ENCODE data around the gene PTAFR.
A peak's percentile ranks its signal among the peaks of the same experiment; 100 is the strongest.

PTAFR gene

GRCh38 chr1:28190996-28191645, 14.6 kb upstream of the PTAFR start:
- peaks cover 9% of the 10 kb centered on the region for H3K36me3 Mint-ChIP-seq (ENCODE audit: low read depth)
- peaks cover 2% of the 10 kb centered on the region for H3K27me3 Mint-ChIP-seq
- no peak overlapping the region for H3K27ac Mint-ChIP-seq
- H3K4me1 Mint-ChIP-seq: no peaks in the 10 kb centered on the region
- H3K9me3 Mint-ChIP-seq: no peaks in the 10 kb centered on the region
- DNase-seq (no peak), ATAC-seq (no peak)
- no peak overlapping the region for H3K4me3 Mint-ChIP-seq

- Mint-ChIP-seq H3K36me3 (ENCODE audit: low read depth) (peaks cover 8% of the 10 kb centered on the region), H3K4me3 (no peak overlapping the region), H3K27me3 (peaks cover 2% of the 10 kb centered on the region), H3K27ac (no peak overlapping the region), H3K4me1 (no peaks in the 10 kb centered on the region), H3K9me3 (no peaks in the 10 kb centered on the region)
- ATAC-seq: no peak
- no peak for DNase-seq
Measured at GRCh38 chr1:28190337-28190979, 14.0 kb upstream of the PTAFR start.

GRCh38 chr1:28185071-28185470, 8.6 kb upstream of the PTAFR start:
- DNase-seq (no peak), ATAC-seq (no peak)
- no peaks in the 10 kb centered on the region for H3K9me3 Mint-ChIP-seq
- peaks cover 10% of the 10 kb centered on the region for H3K4me1 Mint-ChIP-seq
- peaks cover 1% of the 10 kb centered on the region for H3K36me3 Mint-ChIP-seq (ENCODE audit: low read depth)
- H3K4me3 Mint-ChIP-seq: no peak overlapping the region
- H3K27me3 Mint-ChIP-seq: peaks cover 10% of the 10 kb centered on the region
- no peak overlapping the region for H3K27ac Mint-ChIP-seq

GRCh38 chr1:28180306-28181305, 4.1 kb upstream of the PTAFR start:
- H3K4me1 Mint-ChIP-seq: peaks cover 20% of the 10 kb centered on the region
- H3K4me3 Mint-ChIP-seq: no peak overlapping the region
- no peak overlapping the region for H3K27ac Mint-ChIP-seq
- no peak for DNase-seq
- H3K36me3 Mint-ChIP-seq (ENCODE audit: low read depth): no peaks in the 10 kb centered on the region
- peaks cover 28% of the 10 kb centered on the region for H3K27me3 Mint-ChIP-seq
- H3K9me3 Mint-ChIP-seq: no peaks in the 10 kb centered on the region
- ATAC-seq: no peak

GRCh38 chr1:28178690-28179485, 2.4 kb upstream of the PTAFR start:
- Mint-ChIP-seq H3K4me3 (no peak overlapping the region), H3K27ac (no peak overlapping the region), H3K4me1 (peaks cover 25% of the 10 kb centered on the region), H3K36me3 (ENCODE audit: low read depth) (no peaks in the 10 kb centered on the region), H3K27me3 (peaks cover 31% of the 10 kb centered on the region), H3K9me3 (no peaks in the 10 kb centered on the region)
- ATAC-seq (no peak), DNase-seq (no peak)

- Mint-ChIP-seq H3K27me3 (peaks cover 37% of the 10 kb centered on the region), H3K4me1 (peaks cover 47% of the 10 kb centered on the region), H3K27ac (no peak overlapping the region), H3K9me3 (no peaks in the 10 kb centered on the region), H3K36me3 (ENCODE audit: low read depth) (no peaks in the 10 kb centered on the region), H3K4me3 (no peak overlapping the region)
- ATAC-seq: no peak
- DNase-seq: no peak
Measured at GRCh38 chr1:28175955-28176485, 470 bp downstream of the PTAFR start.

GRCh38 chr1:28173980-28174297, 2.6 kb downstream of the PTAFR start:
- no peak overlapping the region for H3K4me3 Mint-ChIP-seq
- no peak for DNase-seq

GRCh38 chr1:28173151-28173979, 3.1 kb downstream of the PTAFR start:
- ATAC-seq (no peak), DNase-seq (no peak)
- Mint-ChIP-seq H3K27me3 (peaks cover 29% of the 10 kb centered on the region), H3K9me3 (no peaks in the 10 kb centered on the region), H3K27ac (no peak overlapping the region), H3K4me1 (peaks cover 57% of the 10 kb centered on the region), H3K4me3 (no peak overlapping the region), H3K36me3 (ENCODE audit: low read depth) (peaks cover under 1% of the 10 kb centered on the region)

More at GRCh38 chr1:28173980-28174297, 2.6 kb downstream of the PTAFR start:
- H3K4me1 Mint-ChIP-seq: peaks cover 51% of the 10 kb centered on the region
- ATAC-seq: no peak
- no peaks in the 10 kb centered on the region for H3K36me3 Mint-ChIP-seq (ENCODE audit: low read depth)
- H3K27me3 Mint-ChIP-seq: peaks cover 32% of the 10 kb centered on the region
- H3K27ac Mint-ChIP-seq: no peak overlapping the region
- H3K9me3 Mint-ChIP-seq: no peaks in the 10 kb centered on the region

- no peaks in the 10 kb centered on the region for H3K9me3 Mint-ChIP-seq
- H3K4me3 Mint-ChIP-seq: peak overlapping the region; percentile 16
- H3K4me1 Mint-ChIP-seq: peaks cover 61% of the 10 kb centered on the region
- ATAC-seq (peak; percentile 47), DNase-seq (peak; percentile 54)
- peaks cover 33% of the 10 kb centered on the region for H3K27me3 Mint-ChIP-seq
- peaks cover 2% of the 10 kb centered on the region for H3K36me3 Mint-ChIP-seq (ENCODE audit: low read depth)
- peak overlapping the region; percentile 57 for H3K27ac Mint-ChIP-seq
Measured at GRCh38 chr1:28172713-28173150, 3.8 kb downstream of the PTAFR start.

- peaks cover 34% of the 10 kb centered on the region for H3K27me3 Mint-ChIP-seq
- H3K4me1 Mint-ChIP-seq: peaks cover 59% of the 10 kb centered on the region
- ATAC-seq: no peak
- H3K9me3 Mint-ChIP-seq: no peaks in the 10 kb centered on the region
- no peak for DNase-seq
- H3K36me3 Mint-ChIP-seq (ENCODE audit: low read depth): peaks cover 2% of the 10 kb centered on the region
- H3K4me3 Mint-ChIP-seq: no peak overlapping the region
- no peak overlapping the region for H3K27ac Mint-ChIP-seq
Measured at GRCh38 chr1:28171246-28171645, 5.2 kb downstream of the PTAFR start.

- DNase-seq: no peak
- Mint-ChIP-seq H3K27ac (peak overlapping the region; percentile 69), H3K36me3 (ENCODE audit: low read depth) (peaks cover 2% of the 10 kb centered on the region), H3K4me1 (peaks cover 59% of the 10 kb centered on the region), H3K27me3 (peaks cover 38% of the 10 kb centered on the region), H3K4me3 (no peak overlapping the region), H3K9me3 (no peaks in the 10 kb centered on the region)
- ATAC-seq: no peak
Measured at GRCh38 chr1:28170001-28170596, 6.4 kb downstream of the PTAFR start.

GRCh38 chr1:28163496-28164161, 12.9 kb downstream of the PTAFR start:
- DNase-seq: no peak
- H3K27me3 Mint-ChIP-seq: peaks cover 38% of the 10 kb centered on the region
- H3K36me3 Mint-ChIP-seq (ENCODE audit: low read depth): peaks cover 2% of the 10 kb centered on the region
- no peak for ATAC-seq
- no peaks in the 10 kb centered on the region for H3K9me3 Mint-ChIP-seq
- H3K4me1 Mint-ChIP-seq: peaks cover 12% of the 10 kb centered on the region
- H3K4me3 Mint-ChIP-seq: no peak overlapping the region
- no peak overlapping the region for H3K27ac Mint-ChIP-seq
